WTC11 (cell line): Measurements from ENCODE around the gene MYLK4. TPM values are rescaled to one million over a fixed set of nuclear protein-coding genes. Genes with fewer than 3 reads are reported as not detected.

ENCODE experiments used
- ATAC-seq: fragments of 200-7000 bp; cut with Tn5 transposase; 2 replicates; pipeline ENCODE4 v1.10.0; 2021; ENCODE audit warnings: mild to moderate bottlenecking, moderate library complexity
- CTCF ChIA-PET: fragments of 300-600 bp; sonication (Branson Sonifier 250); formaldehyde crosslinking; loops from one replicate; lab custom pipeline; 2021; ENCODE audit warnings: antibody characterized with exemption; lab: Charles Lee
- POLR2A ChIA-PET: fragments of 350-600 bp; sonication (Branson Sonifier 250); formaldehyde crosslinking; loops from one replicate; lab custom pipeline; 2021; ENCODE audit warnings: antibody characterized with exemption; lab: Charles Lee
- DNase-seq: peaks from one replicate; pipeline ENCODE4 v3.0.0; 2021; ENCODE audit warnings: low spot score
- H3K27ac Mint-ChIP-seq: 2 replicates; pipeline ENCODE4 v1.8.0; 2021; ENCODE audit warnings: mixed read lengths
- H3K27me3 Mint-ChIP-seq: 2 replicates; pipeline ENCODE4 v1.8.0; 2021; ENCODE audit warnings: low read depth, mild to moderate bottlenecking, moderate library complexity, mixed read lengths
- H3K36me3 Mint-ChIP-seq: 2 replicates; pipeline ENCODE4 v1.8.0; 2021; ENCODE audit warnings: mixed read lengths
- H3K4me1 Mint-ChIP-seq: 2 replicates; pipeline ENCODE4 v1.8.0; 2022; ENCODE audit warnings: mixed read lengths
- H3K4me3 Mint-ChIP-seq: 2 replicates; pipeline ENCODE4 v1.8.0; 2021; ENCODE audit warnings: mild to moderate bottlenecking, moderate library complexity, mixed read lengths
- H3K9me3 Mint-ChIP-seq: 2 replicates; pipeline ENCODE4 v1.8.0; 2021; ENCODE audit warnings: mixed read lengths
- EMX1 ChIP-seq: fragments of 250-450 bp; sonication (Bioruptor Pico); IDR thresholded peaks from 2 replicates; pipeline ENCODE4 v1.8.0; 2021; ENCODE audit warnings: mild to moderate bottlenecking
- FOXP4 ChIP-seq: sonication (generic); formaldehyde crosslinking; IDR thresholded peaks from 2 replicates; pipeline ENCODE4 v1.8.0; 2022; ENCODE audit warnings: mild to moderate bottlenecking, missing genetic modification reagents
- HMGXB4 ChIP-seq: sonication (generic); formaldehyde crosslinking; IDR thresholded peaks from 2 replicates; pipeline ENCODE4 v1.8.1; 2023; ENCODE audit warnings: mild to moderate bottlenecking, moderate library complexity, missing genetic modification reagents
- MXD4 ChIP-seq: fragments of 250-450 bp; sonication (Bioruptor Pico); IDR thresholded peaks from 2 replicates; pipeline ENCODE4 v1.8.0; 2021; ENCODE audit warnings: mild to moderate bottlenecking, moderate library complexity, borderline replicate concordance
- TCF7 ChIP-seq: sonication (generic); formaldehyde crosslinking; IDR thresholded peaks from 2 replicates; pipeline ENCODE4 v1.8.0; 2022; ENCODE audit warnings: mild to moderate bottlenecking, low read depth, missing genetic modification reagents, moderate library complexity
- USF2 ChIP-seq: sonication (generic); formaldehyde crosslinking; IDR thresholded peaks from 2 replicates; pipeline ENCODE4 v1.8.1; 2023; ENCODE audit warnings: mild to moderate bottlenecking, missing genetic modification reagents, moderate library complexity
- ZNF121 ChIP-seq: sonication (generic); formaldehyde crosslinking; IDR thresholded peaks from 2 replicates; pipeline ENCODE4 v1.8.0; 2023; ENCODE audit warnings: missing genetic modification reagents
- ZNF423 ChIP-seq: fragments of 250-450 bp; sonication (Bioruptor Pico); IDR thresholded peaks from 2 replicates; pipeline ENCODE4 v2.1.2; 2022; ENCODE audit warnings: mild to moderate bottlenecking, moderate library complexity
- ZNF512 ChIP-seq: sonication (generic); formaldehyde crosslinking; IDR thresholded peaks from 2 replicates; pipeline ENCODE4 v1.8.1; 2022; ENCODE audit warnings: missing genetic modification reagents, borderline replicate concordance
- total RNA-seq: library from RNA; stranded (reverse); gene quantifications from 3 replicates; pipeline ENCODE4 v1.2.3, GENCODE V29; 2021
- TF ChIP-seq, protein P1 (sequence below): sonication (generic); formaldehyde crosslinking; IDR thresholded peaks from 2 replicates; pipeline ENCODE4 v1.8.0; 2023; ENCODE audit warnings: mild to moderate bottlenecking, missing genetic modification reagents
- TF ChIP-seq, protein P2 (sequence below): sonication (generic); formaldehyde crosslinking; IDR thresholded peaks from 2 replicates; pipeline ENCODE4 v1.8.0; 2022; ENCODE audit warnings: mild to moderate bottlenecking, missing genetic modification reagents
- TF ChIP-seq, protein P3 (sequence below): sonication (generic); formaldehyde crosslinking; IDR thresholded peaks from 2 replicates; pipeline ENCODE4 v1.8.0; 2022; ENCODE audit warnings: mild to moderate bottlenecking, missing genetic modification reagents
- TF ChIP-seq, protein P4 (sequence below): fragments of 250-450 bp; sonication (Bioruptor Pico); IDR thresholded peaks from 2 replicates; pipeline ENCODE4 v1.9.0; 2021; ENCODE audit warnings: mild to moderate bottlenecking

MYLK4 gene
- total RNA-seq, 1 experiment from 2014 or later, result 0.13 TPM

GRCh38 chr6:2741756-2742155 lies 9.0 kb downstream of the MYLK4 start (continued):
- TF ChIP-seq ZNF121 (CRISPR knock-in tag), result no peak
- TF ChIP-seq FOXP4 (CRISPR knock-in tag), result no peak
- no peak for TF ChIP-seq EMX1 (CRISPR knock-in tag)
- no peak for TF ChIP-seq ZNF512 (CRISPR knock-in tag)
- TF ChIP-seq, protein P1, sequence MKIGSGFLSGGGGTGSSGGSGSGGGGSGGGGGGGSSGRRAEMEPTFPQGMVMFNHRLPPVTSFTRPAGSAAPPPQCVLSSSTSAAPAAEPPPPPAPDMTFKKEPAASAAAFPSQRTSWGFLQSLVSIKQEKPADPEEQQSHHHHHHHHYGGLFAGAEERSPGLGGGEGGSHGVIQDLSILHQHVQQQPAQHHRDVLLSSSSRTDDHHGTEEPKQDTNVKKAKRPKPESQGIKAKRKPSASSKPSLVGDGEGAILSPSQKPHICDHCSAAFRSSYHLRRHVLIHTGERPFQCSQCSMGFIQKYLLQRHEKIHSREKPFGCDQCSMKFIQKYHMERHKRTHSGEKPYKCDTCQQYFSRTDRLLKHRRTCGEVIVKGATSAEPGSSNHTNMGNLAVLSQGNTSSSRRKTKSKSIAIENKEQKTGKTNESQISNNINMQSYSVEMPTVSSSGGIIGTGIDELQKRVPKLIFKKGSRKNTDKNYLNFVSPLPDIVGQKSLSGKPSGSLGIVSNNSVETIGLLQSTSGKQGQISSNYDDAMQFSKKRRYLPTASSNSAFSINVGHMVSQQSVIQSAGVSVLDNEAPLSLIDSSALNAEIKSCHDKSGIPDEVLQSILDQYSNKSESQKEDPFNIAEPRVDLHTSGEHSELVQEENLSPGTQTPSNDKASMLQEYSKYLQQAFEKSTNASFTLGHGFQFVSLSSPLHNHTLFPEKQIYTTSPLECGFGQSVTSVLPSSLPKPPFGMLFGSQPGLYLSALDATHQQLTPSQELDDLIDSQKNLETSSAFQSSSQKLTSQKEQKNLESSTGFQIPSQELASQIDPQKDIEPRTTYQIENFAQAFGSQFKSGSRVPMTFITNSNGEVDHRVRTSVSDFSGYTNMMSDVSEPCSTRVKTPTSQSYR (CRISPR knock-in tag), result no peak
- TF ChIP-seq, protein P2, sequence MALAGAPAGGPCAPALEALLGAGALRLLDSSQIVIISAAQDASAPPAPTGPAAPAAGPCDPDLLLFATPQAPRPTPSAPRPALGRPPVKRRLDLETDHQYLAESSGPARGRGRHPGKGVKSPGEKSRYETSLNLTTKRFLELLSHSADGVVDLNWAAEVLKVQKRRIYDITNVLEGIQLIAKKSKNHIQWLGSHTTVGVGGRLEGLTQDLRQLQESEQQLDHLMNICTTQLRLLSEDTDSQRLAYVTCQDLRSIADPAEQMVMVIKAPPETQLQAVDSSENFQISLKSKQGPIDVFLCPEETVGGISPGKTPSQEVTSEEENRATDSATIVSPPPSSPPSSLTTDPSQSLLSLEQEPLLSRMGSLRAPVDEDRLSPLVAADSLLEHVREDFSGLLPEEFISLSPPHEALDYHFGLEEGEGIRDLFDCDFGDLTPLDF (CRISPR knock-in tag), result no peak
- no peak for TF ChIP-seq MXD4 (CRISPR knock-in tag)

DNA sequence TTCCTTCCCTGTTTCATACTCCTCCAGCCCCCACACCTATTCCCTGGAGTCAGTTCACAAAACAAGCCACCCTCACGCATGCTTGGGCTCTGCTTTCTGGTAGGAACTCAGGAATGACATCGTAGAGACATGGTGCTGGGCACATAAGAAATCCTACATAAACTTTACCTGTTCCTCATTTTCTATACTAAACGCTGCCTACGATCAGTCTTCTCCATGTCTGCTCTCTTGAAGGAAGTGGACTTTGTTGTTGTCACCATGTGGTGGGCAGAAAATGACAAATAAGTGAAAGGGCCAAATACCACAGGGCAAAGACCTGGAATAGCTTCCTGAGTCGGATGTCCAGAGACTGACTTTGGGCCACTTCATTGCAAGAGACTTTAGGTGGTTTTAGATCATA lies 10.1 kb downstream of the MYLK4 start:
- TF ChIP-seq, protein P2 (CRISPR knock-in tag), result no peak
- TF ChIP-seq HMGXB4 (CRISPR knock-in tag), result no peak
- TF ChIP-seq TCF7 (CRISPR knock-in tag), result no peak
- no peak for TF ChIP-seq ZNF423 (CRISPR knock-in tag)
- TF ChIP-seq, protein P3, sequence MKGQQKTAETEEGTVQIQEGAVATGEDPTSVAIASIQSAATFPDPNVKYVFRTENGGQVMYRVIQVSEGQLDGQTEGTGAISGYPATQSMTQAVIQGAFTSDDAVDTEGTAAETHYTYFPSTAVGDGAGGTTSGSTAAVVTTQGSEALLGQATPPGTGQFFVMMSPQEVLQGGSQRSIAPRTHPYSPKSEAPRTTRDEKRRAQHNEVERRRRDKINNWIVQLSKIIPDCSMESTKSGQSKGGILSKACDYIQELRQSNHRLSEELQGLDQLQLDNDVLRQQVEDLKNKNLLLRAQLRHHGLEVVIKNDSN, result no peak
- no peak for TF ChIP-seq USF2 (CRISPR knock-in tag)
- TF ChIP-seq, protein P4, sequence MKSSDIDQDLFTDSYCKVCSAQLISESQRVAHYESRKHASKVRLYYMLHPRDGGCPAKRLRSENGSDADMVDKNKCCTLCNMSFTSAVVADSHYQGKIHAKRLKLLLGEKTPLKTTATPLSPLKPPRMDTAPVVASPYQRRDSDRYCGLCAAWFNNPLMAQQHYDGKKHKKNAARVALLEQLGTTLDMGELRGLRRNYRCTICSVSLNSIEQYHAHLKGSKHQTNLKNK (CRISPR knock-in tag), result no peak
- POLR2A ChIA-PET, result no interaction called here
- no peak overlapping the region for H3K4me3 Mint-ChIP-seq

More for the DNA sequence above, 10.1 kb downstream of the MYLK4 start:
- no peak for ATAC-seq
- H3K36me3 Mint-ChIP-seq, result no peaks in the 10 kb centered on the region
- CTCF ChIA-PET, result interaction anchor here (0.6 to 2.2 kb wide), 2 partner anchors 9 to 386 kb away, joined by 4 to 13 read pairs; partner anchors contain the start of gene MYLK4
- H3K9me3 Mint-ChIP-seq, result no peaks in the 10 kb centered on the region; the same call in 1 of the 2 replicates
- no peak overlapping the region for H3K27ac Mint-ChIP-seq
- H3K27me3 Mint-ChIP-seq, result no peaks in the 10 kb centered on the region
- no peak for DNase-seq
- peaks cover 27% of the 10 kb centered on the region for H3K4me1 Mint-ChIP-seq
